OCI-LY3 (cell line): Measurements from ENCODE around the gene PHACTR3.

Experiments used
- CTCF ChIP-seq: fragments of 200-600, 300-600 bp; sonication (generic); IDR thresholded peaks from 2 replicates; pipeline ENCODE4 v1.5.1; 2014; ENCODE audit warnings: antibody characterized with exemption, low read length, low read depth
- EZH2phosphoT487 ChIP-seq: fragments of 200-600 bp; shearing (Covaris generic); IDR thresholded peaks from 2 replicates; pipeline ENCODE4 v1.6.1; 2018; ENCODE audit warnings: antibody characterized with exemption, mixed run types, low read depth

GRCh38 chr20:59602546-59603080 lies 1.7 kb upstream of the PHACTR3 start:
- TF ChIP-seq EZH2phosphoT487 (no peak), CTCF (no peak)
